HepG2 (cell line): ENCODE results near the gene PFAS. TPM values are rescaled to one million over a fixed set of nuclear protein-coding genes. Genes with fewer than 3 reads are reported as not detected.

Experiments used
- ARNT2 ChIP-seq: sonication (generic); formaldehyde crosslinking; IDR thresholded peaks from 2 replicates; pipeline ENCODE4 v1.8.0; 2022; ENCODE audit warnings: mild to moderate bottlenecking, low read depth, missing genetic modification reagents, moderate library complexity
- ATF5 ChIP-seq: sonication (generic); formaldehyde crosslinking; IDR thresholded peaks from 2 replicates; pipeline ENCODE4 v1.4.0; 2020; ENCODE audit warnings: mild to moderate bottlenecking, low read depth, missing genetic modification reagents
- CCDC6 ChIP-seq: sonication (generic); formaldehyde crosslinking; IDR thresholded peaks from 2 replicates; pipeline ENCODE4 v1.8.1; 2022; ENCODE audit warnings: mild to moderate bottlenecking, missing genetic modification reagents, moderate library complexity
- DBP ChIP-seq: sonication (generic); formaldehyde crosslinking; IDR thresholded peaks from 2 replicates; pipeline ENCODE4 v1.4.0; 2020; ENCODE audit warnings: missing genetic modification reagents; ENCODE audit errors: not compliant biosample characterization
- EED ChIP-seq: sonication (generic); formaldehyde crosslinking; IDR thresholded peaks from 2 replicates; pipeline ENCODE4 v1.5.0; 2020; ENCODE audit warnings: mild to moderate bottlenecking, missing genetic modification reagents
- FIP1L1 ChIP-seq: fragments of 200-400 bp; formaldehyde crosslinking; IDR thresholded peaks from 2 replicates; pipeline ENCODE4 v1.6.1; 2018; ENCODE audit warnings: low read depth, mild to moderate bottlenecking, low read length, moderate library complexity, borderline replicate concordance; ENCODE audit not compliant: insufficient read depth
- FOSL2 ChIP-seq: sonication (generic); formaldehyde crosslinking; IDR thresholded peaks from 2 replicates; pipeline ENCODE4 v1.4.0; 2020; ENCODE audit warnings: missing genetic modification reagents
- FOXK1 ChIP-seq: sonication (generic); formaldehyde crosslinking; IDR thresholded peaks from 2 replicates; pipeline ENCODE4 v1.4.0; 2020; ENCODE audit warnings: low read depth, missing genetic modification reagents, borderline replicate concordance
- GFI1 ChIP-seq: sonication (generic); formaldehyde crosslinking; IDR thresholded peaks from 2 replicates; pipeline ENCODE4 v1.5.0; 2020; ENCODE audit warnings: missing genetic modification reagents, mild to moderate bottlenecking, borderline replicate concordance
- HES4 ChIP-seq: sonication (generic); formaldehyde crosslinking; IDR thresholded peaks from 2 replicates; pipeline ENCODE4 v1.9.0; 2021; ENCODE audit warnings: mild to moderate bottlenecking, missing genetic modification reagents, borderline replicate concordance
- MATR3 ChIP-seq: sonication (generic); formaldehyde crosslinking; IDR thresholded peaks from 2 replicates; pipeline ENCODE4 v1.4.0; 2020; ENCODE audit warnings: missing genetic modification reagents
- MXD4 ChIP-seq: IDR thresholded peaks from 2 replicates; pipeline ENCODE4 v1.6.1; 2016; ENCODE audit warnings: mild to moderate bottlenecking, missing biosample characterization, missing genetic modification reagents
- PCBP2 ChIP-seq: fragments of 200-400 bp; formaldehyde crosslinking; optimal IDR thresholded peaks from 2 replicates; pipeline ENCODE3; 2018; ENCODE audit warnings: low read length, low read depth; ENCODE audit not compliant: poor library complexity, severe bottlenecking
- RFX1 ChIP-seq: fragments of 450-650 bp; IDR thresholded peaks from 2 replicates; pipeline ENCODE4 v1.6.1; 2017
- SPEN ChIP-seq: sonication (generic); formaldehyde crosslinking; IDR thresholded peaks from 2 replicates; pipeline ENCODE4 v1.5.1; 2020; ENCODE audit warnings: low read depth, mild to moderate bottlenecking, missing genetic modification reagents
- TFDP1 ChIP-seq: IDR thresholded peaks from 2 replicates; pipeline ENCODE4 v1.6.1; 2016; ENCODE audit warnings: missing compliant biosample characterization, missing genetic modification reagents, borderline replicate concordance
- ZBTB4 ChIP-seq: sonication (generic); formaldehyde crosslinking; IDR thresholded peaks from 2 replicates; pipeline ENCODE4 v1.4.0; 2020; ENCODE audit warnings: missing genetic modification reagents, mild to moderate bottlenecking, borderline replicate concordance
- ZFP37 ChIP-seq: sonication (generic); formaldehyde crosslinking; IDR thresholded peaks from 2 replicates; pipeline ENCODE4 v1.4.0; 2020; ENCODE audit warnings: missing genetic modification reagents, borderline replicate concordance
- ZNF205 ChIP-seq: IDR thresholded peaks from 2 replicates; pipeline ENCODE4 v1.6.1; 2018; ENCODE audit warnings: missing biosample characterization, missing genetic modification reagents
- ZNF260 ChIP-seq: sonication (generic); formaldehyde crosslinking; IDR thresholded peaks from 2 replicates; pipeline ENCODE4 v1.4.0; 2020; ENCODE audit warnings: missing genetic modification reagents, low read depth, mild to moderate bottlenecking, borderline replicate concordance
- ZNF317 ChIP-seq: sonication (generic); formaldehyde crosslinking; IDR thresholded peaks from 2 replicates; pipeline ENCODE4 v1.5.0; 2020; ENCODE audit warnings: mild to moderate bottlenecking, missing genetic modification reagents
- ZNF333 ChIP-seq: sonication (generic); formaldehyde crosslinking; IDR thresholded peaks from 2 replicates; pipeline ENCODE4 v1.4.0; 2020; ENCODE audit warnings: mild to moderate bottlenecking, missing genetic modification reagents, borderline replicate concordance
- ZNF441 ChIP-seq: sonication (generic); formaldehyde crosslinking; IDR thresholded peaks from 2 replicates; pipeline ENCODE4 v1.7.0; 2021; ENCODE audit warnings: missing genetic modification reagents, borderline replicate concordance
- ZSCAN22 ChIP-seq: sonication (generic); formaldehyde crosslinking; IDR thresholded peaks from 2 replicates; pipeline ENCODE4 v1.4.0; 2020; ENCODE audit warnings: mild to moderate bottlenecking, missing genetic modification reagents
- polyA plus RNA-seq, 8 experiments: library from polyadenylated mRNA; depleted of rRNA in 3 of 8; stranded (reverse) in 7 of 8; unstranded in 1 of 8; fragments of >200 nt; fragmentation: Illumina TruSeq in 4 of 8; extraction: Trizol in 4 of 8; gene quantifications; 2 replicates each; pipeline versions ENCODE4 v1.2.1 to v1.2.3, GENCODE V29; 2011 to 2016; ENCODE audit warnings: low read depth in 4 of 8, missing spikeins in 1 of 8, mixed read lengths in 1 of 8; ENCODE audit not compliant: insufficient read depth in 1 of 8
- total RNA-seq, 5 experiments: library from RNA; depleted of rRNA; stranded (reverse); fragments of >200 nt; fragmentation: Illumina TruSeq; extraction: Trizol; gene quantifications; 2 replicates each; pipeline ENCODE4 v1.2.3, GENCODE V29; 2016; ENCODE audit warnings: low read depth in 1 of 5

Gene PFAS
- total and polyA plus RNA-seq, 2 of the 13 experiments (the other 11 are each of a cell fraction or from before 2014, with no cell fraction given): 49.4 to 58.2 TPM

GRCh38 chr17:8248751-8249607, at the start of gene PFAS (continued):
- TF ChIP-seq ZBTB4 (peak; percentile 76; the same call in 1 of the 2 replicates), FIP1L1 (no peak), SPEN (CRISPR knock-in tag) (peak; percentile 92), RFX1 (no peak), GFI1 (CRISPR knock-in tag) (peak; percentile 10; the same call in 1 of the 2 replicates), ZFP37 (CRISPR knock-in tag) (no peak), TFDP1 (peak; percentile 89; the same call in 1 of the 2 replicates), ZNF205 (CRISPR knock-in tag) (no peak), ZNF333 (CRISPR knock-in tag) (no peak), FOSL2 (no peak), FOXK1 (CRISPR knock-in tag) (peak; percentile 57; the same call in 1 of the 2 replicates), ZSCAN22 (CRISPR knock-in tag) (no peak), PCBP2 (no peak), MATR3 (CRISPR knock-in tag) (no peak), ZNF441 (CRISPR knock-in tag) (no peak), MXD4 (peak; percentile 99), ARNT2 (CRISPR knock-in tag) (no peak), ATF5 (no peak), ZNF317 (CRISPR knock-in tag) (0 out of 2 replicates have a peak, but pooled peaks have one; percentile 17), CCDC6 (no peak), EED (CRISPR knock-in tag) (no peak), ZNF260 (CRISPR knock-in tag) (no peak), HES4 (no peak), DBP (CRISPR knock-in tag) (no peak)
